ENCODE results near the gene PNLIP.

PNLIP gene

DNA sequence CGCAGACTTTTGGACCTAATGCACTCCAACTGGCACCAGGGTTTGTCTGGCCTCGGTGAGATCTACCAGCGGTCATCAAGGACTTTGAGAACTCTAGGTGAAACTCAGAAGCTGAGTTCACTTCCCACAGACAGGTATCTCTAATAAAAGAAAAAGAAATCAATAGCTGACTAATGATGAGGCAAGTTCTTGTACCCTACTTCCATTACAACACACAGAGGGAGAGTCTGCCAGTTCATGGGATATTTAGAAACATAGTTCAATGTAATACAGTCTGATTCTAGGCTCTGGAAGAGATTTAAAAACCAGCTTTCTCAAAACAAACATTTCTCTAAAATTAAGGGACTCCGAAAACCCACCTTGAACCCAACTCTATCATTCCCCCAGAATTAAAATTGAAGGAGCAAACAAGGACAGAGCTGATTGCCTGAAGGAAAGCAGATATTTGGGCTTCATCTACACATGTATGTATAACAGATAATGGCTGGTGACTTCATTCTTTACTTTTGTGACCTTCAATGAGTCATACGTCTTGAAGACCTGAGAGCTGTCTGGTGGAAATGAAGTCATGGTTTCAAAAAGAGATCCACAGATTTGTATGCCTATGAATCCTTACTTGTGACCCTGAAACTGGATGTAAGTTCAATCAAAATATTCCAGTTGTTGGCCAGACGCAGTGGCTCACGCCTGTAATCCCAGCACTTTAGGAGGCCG, 42.3 kb downstream of the PNLIP start:
- no peak for DNase-seq

DNA sequence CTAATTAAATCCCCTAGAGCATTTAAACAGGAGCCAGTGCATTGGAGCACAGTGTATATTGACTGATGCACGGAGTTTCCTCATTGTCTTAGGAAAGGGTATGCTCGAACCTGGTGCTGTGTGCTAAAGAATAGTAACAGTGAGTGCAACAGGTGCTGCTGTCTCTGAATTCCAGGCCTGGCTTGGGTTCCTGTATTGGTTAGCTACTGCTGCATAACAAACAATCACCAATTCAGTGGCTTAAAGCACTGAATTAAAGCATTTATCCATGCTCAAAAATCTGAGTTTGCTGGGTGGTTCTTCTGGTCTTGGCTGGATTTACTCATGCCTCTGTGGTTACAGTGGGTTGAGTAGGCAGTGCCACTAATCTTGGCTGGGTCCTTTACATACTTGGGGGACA, 43.3 kb downstream of the PNLIP start:
- no peak for DNase-seq

DNA sequence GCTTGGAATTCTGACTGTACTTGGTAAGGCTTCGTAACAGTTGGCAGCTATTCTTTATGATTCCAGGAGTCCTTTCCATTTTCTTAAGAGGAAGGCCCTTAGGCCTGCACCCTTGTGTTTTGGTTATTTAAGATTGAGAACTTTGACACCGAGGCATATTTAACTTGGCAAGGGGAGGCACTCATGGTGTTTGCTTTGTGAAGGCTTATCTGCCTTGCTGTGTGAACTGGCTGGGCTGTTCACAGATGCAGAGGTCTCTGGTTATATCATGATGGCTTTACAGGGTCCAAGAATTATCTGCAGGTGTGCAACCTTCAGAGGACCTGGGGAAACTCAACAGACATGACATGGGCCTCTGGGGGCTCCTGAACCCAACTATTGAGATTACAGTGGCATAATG, 44.2 kb downstream of the PNLIP start:
- DNase-seq = no peak

DNA sequence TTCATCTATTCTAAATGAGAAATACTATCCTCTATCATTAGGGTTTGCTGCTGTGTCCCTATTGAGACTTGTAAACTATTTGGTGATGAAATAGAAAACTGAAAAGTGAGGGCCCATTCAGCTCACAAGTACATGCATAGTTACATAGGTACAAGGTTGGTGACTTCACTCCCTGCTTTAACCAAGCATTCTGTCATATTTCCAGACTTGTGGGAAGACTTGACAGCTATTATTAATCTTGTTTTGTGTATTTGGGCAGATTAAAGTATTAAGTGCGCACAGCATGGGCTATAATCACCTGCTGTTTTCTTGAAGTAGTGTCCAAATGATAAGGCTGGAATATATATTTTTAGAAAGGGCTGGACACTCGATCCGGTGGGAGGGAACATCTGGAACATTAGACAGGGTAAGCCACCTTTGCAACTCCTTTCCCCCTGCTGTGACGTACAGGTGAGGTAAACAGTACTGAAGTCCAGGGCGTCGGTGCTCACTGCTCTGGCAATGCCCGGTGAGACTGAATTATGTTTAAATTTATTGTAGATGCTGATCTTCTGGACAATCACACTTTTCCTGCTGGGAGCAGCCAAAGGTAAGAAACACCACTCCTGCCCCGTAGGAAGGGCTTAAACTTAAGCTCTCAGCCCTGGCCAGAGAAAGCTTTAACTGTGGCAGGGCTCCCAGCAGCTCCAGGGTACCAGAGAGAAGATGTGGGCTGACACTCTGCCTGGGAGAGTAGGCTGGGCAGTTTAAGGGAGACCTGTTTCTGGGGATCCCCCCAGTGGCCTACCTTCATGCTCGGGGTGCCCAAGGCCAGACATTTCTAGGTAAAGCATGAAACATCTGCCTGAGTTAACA, 45.1 kb downstream of the PNLIP start, which contains the start of gene PNLIPRP1:
Gene PNLIPRP1, plus strand, starts transcription at position 370 of the 855 bp plus-strand sequence. Its CDS starts 171 bp downstream, at position 541.
- no peak for DNase-seq

DNA sequence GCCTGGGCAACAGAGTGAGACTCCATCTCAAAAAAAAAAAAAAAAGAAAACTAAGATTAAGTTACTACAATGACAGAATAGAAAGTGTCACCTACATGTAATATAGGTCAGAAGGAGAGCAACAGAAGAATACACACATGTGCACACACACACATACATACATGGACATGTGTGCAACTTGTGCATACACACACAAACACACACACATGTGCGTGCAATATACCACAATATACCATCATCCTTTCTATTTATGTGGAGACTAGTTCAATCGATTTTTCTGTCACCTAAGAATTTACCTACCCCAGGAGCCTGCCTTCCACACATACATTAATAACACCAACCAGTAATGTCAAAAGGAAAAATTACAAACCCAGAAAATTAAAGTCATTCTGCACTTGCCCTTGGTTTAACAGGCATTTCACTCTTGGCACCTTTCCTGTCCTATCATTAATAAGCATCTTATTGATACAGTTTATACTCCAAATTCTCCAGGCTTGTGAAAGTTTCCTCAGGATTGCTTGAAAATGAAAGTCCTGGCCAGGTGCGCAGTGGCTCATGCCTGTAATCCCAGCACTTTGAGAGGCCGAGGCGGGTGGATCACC, 47.5 kb downstream of the PNLIP start:
- no peak for DNase-seq

DNA sequence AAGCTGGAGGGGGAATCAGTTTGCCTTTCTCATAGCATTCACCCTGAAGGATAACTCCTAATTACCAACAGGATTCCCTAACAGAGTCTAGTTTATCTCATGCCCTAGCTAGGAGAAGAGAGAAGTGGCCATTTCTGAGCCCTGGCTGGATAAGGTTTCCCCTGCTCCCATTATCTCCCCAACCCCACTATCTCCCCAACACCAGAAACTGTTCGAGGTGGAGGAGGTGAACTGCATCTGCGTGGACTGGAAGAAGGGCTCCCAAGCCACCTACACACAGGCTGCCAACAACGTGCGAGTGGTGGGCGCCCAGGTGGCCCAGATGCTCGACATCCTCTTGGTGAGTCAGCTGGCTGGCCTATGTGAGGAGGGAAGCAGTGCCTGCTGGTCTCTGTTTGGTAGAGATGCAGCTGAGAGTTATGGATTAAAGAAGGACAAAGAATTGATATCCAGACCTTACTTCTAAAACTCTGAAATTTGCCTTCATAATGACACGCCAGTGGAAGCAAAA, 48.8 kb downstream of the PNLIP start:
- no peak for DNase-seq

DNA sequence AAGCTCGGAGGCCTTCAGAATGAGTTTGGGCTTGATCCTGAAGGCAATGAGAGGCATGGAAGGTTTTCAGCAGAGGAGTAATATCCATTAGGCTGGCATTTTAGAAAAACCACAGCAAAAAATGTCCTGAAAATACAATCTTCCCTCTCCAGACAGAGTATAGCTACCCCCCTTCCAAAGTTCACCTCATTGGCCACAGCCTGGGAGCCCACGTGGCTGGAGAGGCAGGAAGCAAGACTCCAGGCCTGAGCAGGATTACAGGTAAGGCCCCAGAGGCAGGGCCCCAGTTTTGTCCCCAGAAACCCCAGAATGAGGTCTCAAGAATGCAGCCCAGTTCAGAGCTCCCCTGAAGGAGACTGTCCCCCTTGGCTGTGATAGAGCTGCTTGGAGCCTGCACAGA, 50.3 kb downstream of the PNLIP start:
- no peak for DNase-seq

DNA sequence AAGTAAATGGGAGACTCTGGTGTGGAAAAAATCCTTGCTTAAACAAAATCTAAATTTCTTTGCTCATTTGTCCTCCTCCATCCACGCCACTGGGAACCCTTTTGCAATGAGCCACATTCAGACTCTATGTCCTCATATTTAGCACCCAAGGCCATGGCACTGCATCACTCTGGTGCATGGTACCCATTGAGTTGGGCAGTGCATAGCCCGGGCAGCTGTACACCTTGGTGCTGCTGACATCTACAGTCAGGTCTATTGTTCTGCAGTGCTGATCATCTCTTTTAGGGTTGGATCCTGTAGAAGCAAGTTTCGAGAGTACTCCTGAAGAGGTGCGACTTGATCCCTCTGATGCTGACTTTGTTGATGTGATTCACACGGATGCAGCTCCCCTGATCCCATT, 51.8 kb downstream of the PNLIP start:
- DNase-seq = no peak

DNA sequence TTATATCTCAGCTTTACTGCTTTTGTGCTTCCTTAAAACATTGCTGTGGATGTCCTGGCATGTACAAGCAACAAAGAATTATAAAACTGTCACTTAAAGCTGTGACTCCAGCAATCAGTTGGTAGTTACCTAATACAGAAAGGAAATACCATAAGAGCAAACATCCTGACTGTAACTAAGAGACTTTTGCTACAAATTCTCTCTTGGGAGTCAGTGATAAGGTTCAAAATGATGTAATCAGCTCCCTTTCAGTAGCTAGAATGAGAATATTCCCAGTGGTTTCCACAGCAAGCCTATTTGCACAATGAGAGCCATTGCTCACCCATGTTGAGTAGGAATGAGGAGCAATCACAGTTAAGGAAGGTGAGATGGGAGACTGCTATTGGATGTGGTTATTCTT, 52.6 kb downstream of the PNLIP start:
- no peak for DNase-seq

DNA sequence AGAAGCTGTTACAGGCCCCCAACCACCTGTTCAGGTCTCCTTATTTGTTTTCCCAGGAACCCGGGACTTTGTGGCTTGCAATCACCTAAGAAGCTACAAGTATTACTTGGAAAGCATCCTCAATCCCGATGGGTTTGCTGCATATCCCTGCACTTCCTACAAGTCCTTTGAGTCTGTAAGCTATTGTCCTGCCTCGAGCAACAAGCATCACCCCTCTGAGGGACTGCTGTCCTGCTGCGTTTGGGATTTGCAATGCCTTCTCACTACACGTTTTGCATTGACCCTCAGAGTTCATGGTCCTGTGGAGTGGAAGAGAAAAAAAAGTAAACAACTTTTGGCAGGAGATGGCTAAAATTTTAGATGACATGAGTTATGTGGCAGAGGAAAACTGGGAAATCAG, 54.3 kb downstream of the PNLIP start:
- no peak for DNase-seq

DNA sequence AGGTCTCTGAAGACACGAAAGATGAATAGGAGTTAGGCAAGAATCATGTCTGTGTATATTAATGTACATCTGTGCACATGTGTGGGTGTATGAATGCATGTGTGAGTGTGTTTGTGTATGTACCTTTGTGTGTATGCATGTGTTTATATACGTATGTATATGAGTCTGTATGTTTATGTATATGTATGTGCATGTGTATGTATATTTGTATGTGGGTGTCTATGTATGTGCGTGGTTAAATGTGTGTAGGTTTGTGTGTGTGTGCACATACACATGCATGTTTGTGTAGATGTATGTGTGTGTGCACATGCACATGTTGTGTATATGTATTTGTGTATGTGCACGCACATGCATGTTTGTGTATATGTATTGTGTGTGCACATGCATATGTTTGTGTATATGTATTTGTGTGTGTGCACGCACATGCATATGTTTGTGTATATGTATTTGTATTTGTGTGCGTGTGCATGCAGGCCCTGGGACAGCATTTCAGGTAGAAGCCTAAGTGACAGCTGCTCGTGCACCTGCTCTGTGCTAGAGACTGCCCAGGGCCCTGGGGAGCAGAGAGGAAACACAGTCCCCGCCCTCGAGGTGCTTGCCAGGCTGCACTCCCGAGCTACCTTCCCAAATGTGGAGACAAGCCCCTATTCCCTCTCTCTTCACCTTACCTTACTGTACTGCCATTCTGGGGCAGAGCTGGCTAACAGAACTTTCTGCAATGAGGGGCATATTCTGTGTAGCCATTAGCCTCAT, 57.1 kb downstream of the PNLIP start:
- no peak for DNase-seq

DNA sequence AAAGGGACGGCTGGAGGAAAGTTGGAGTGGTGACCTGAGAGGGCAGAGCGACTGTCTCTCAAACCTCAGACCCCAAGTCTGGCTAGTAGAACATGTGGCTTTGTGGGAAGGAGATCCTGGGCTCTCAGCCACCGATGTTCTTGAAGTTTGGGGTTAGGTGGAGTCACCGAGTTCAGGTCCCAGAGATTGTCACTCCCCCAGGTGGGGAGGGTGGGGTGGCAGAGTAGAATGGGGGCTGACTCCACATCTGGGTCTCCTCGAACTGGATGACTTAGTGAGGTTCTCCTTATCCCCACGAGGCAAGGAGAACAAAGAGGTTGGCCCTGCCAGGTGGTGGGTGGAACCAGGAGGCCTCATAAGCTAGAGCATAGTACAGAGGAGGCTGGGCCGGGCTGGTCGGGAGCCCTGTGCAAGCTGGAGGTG, 60.3 kb downstream of the PNLIP start:
- DNase-seq = no peak

DNA sequence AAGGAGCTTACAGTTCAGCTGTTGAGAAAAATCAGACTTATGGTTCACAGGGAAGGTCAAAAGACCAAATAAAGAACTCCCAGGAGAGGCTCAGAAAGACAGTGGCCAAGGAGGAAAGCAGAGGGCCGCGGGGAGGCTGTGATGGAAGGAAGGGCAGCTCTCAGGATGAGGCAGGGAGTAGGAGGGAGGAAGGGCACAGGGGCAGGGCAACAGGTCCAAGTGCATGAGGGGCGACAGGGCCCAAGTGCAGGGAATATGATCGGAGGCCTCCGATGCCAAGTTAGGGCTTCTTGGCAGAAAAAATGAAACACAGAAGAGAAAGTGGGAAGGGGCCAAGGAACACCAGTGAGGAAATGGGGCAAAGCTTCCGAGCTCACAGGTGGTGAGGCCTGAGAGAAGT, 61.6 kb downstream of the PNLIP start:
- DNase-seq = no peak

DNA sequence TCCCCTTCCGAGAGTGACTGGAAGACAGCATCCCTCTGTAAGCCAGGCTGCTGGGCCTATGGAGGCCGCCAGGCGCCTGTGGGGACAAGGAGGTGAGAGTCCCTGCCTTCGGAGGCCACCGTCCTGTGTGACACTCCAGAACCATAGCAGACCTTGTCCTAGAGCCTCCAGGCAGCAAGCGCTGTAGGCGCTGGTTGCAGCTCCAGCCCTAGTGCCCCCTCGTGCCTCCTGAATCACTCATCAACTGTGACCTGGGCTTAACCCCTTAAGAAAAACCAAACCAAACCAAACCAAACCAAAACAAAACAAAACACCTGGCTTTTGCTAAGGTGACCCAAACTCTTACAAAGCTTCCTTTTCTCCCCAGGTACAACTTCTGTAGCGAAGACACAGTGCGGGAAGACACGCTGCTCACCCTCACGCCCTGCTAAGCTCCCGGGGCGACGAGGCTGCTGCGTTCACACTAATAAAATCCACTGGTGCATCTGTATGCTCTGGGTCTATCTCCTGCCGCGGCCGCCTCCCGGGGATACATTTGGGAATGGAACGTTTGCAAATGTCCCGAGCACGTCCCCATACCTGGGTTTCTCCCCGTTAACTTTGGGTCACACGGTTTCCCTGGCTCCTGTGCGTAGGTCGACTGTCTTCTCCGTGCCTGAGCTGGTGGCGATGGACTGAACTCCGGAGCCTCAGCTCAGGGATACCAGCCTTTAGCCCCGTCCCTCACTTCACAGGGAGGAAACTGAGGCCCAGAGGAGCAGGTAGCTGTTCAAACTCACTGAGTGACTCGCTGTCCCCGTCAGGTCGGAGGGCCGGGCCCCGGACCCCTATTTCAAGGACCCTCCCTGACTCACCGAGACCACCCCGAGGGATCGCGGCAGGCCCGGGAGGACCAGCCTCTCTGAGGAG, 63.2 kb downstream of the PNLIP start:
- DNase-seq = no peak

DNA sequence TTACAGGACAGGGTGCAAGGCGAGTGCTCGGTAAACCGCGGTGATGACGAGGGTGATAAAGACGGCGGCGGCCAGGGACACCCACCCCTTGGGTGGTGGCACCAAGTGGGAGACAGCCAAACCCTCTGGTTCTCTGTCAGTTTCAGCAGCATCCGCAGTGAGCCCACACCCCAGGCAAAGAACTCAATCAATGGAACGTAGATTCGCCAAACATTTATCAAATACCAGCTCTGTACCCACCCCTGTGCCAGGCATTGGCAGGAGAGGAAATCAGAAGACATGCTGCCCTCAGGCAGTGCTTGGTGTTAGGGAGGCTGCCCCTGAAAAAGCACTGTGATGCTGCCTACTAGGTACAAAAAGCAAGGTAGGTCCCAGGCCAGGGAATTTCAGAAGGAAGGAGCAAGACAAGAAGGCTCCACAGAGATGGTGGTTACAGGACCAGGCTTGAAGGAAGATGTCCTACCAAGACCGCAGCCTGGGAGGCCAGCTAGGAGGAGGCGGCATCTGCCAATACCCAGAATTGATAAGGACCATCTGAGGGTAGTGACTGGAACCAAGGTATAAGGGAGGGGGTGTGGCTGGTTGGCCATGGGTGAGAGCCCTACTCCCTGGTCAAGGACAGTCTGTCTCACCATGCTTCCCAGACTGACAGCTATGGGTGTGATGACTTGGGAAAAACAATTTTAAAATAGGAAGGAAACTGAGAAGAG, 64.9 kb downstream of the PNLIP start:
- DNase-seq = no peak

DNA sequence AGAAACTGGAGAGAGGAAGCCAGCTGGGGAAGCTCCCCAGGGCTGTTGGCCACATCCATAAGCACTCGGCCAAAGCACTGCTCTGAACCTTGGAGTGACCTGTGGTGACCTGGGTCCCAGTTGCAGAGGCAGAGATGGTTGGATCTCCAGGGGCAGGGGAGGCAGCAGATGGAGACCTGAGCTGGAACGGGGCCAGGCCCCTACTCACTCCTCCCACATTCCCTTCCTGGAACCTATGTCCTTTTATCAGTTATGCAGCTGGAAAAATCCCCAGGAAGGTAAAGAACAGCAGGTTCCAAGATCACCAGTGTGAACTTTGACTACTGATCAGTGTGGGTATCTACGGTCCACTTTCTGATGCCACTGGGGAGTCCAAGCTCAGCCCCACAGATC, 65.4 kb downstream of the PNLIP start:
- DNase-seq = no peak

DNA sequence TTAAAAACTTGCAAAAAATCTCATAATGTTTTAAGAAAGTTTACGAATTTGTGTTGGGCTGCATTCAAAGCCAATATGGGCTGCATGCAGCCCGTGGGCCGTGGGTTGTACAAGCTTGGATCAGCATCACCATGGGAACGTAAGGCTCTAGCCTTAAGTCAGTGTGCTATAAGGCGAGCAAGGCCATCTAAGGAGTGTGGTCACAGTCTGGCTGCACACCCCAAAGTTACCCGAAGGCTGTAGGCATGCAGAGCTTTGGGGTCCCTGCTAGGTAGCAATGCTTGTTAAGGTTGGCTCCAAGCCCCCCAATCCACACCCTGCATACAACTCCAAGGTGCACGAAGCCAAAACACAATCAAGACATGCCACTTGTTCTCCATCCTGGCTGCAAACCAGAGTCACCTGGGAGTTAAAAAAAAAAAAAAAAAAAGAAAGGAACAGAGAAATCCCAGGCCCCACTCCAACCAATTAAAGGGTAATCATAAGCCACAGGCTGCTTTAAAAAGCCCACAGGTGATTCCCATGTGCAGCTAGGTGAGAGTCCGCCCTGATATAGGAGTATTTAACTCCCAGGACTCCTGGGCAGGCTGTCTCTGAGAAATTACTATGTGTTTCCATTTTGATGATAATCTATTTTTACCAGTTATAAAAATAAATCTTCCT, 66.5 kb downstream of the PNLIP start:
- DNase-seq = no peak

DNA sequence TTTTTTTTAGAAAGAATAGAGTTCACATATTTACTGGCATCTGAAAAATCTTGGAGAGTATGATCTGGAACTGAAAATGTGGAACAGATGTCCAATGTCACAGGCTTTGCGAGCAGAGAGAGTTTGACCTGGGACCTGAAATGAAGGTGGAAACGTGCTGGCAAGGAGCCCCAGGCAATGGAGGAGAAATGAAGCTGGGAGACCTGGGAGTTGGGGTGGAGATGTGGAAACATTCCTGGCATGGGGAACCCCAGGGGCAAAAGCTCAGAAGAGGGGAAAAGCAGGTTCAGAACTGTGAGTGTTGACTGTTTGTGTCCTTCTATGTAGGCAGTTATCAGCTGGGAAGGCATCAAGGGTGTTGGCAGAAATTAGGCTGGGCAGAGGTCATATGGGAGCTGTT, 67.7 kb downstream of the PNLIP start:
- DNase-seq = no peak

DNA sequence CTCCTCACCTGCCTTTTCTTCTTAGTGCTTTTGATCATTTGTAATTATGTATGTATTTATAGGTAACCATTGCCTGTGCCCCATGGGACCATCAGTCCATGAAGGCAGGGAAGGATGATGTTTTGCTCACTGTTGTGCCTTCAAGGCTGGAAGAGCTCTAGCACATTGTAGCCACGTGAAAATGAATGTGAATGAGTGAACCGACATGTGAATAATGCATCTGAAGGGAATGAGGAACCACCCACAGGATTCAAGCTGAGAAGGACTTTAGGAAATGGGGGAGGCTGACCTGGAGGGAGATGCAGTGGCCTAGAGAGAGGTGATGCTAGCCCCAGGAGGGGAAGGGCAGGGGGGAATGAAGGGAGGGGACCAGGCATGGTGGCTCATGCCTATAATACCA, 69.1 kb downstream of the PNLIP start:
- DNase-seq = no peak

DNA sequence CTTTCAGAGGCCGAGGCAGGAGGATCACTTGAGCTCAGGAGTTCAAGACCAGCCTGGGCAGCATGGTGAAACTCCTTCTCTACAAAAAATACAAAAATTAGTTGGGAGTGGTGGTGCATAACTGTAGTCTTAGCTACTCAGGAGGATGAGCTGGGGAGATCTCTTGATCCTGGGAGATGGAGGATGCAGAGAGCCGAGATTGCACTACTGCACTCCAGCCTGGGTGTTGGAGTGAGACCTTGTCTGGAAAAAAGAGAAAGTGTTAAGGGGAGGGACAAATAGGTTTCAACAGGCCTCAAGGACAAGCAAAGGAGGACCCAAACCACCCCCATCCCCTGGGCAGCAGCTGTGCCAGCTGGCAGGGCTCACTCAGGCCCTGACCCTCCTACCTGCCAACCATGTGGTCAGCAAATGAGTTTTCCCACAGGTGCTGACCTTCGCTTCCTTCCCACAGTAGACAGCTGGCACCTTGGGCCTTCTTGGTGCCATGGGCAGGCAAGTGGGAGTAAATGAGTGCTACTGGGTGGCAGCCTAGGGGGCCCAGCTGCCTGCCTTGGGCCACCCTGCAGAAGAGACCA, 69.6 kb downstream of the PNLIP start:
- DNase-seq = no peak
